OCI-LY7 (cell line): Measurements from ENCODE around the gene ADCY1. TPM values are rescaled to one million over a fixed set of nuclear protein-coding genes. Genes with fewer than 3 reads are reported as not detected.
"Not testable (repeated sequence)": the region's sequence is repeated elsewhere in the genome, so short reads cannot be mapped to it uniquely, and the experiment has no call there.

Experiments
- BruUV-seq: library from RNA; stranded (reverse); fragments of 400-500 nt; replicated peaks from 2 replicates; lab custom pipeline; 2021; lab: Mats Ljungman, UMichigan
- CTCF ChIA-PET: fragments of 300-600 bp; sonication (Branson Sonifier 250); formaldehyde crosslinking; loops from one replicate; lab custom pipeline; 2022; ENCODE audit warnings: antibody characterized with exemption; ENCODE audit not compliant: unreplicated experiment; lab: Charles Lee
- POLR2A ChIA-PET: fragments of 300-600 bp; sonication (Branson Sonifier 250); formaldehyde crosslinking; loops from one replicate; lab custom pipeline; 2022; ENCODE audit warnings: antibody characterized with exemption; lab: Charles Lee
- DNase-seq: peaks from one replicate; pipeline ENCODE4 v3.0.0-alpha.2; 2015; ENCODE audit warnings: low spot score
- H2AFZ ChIP-seq: fragments of 200-600 bp; sonication (generic), shearing (Covaris generic); 2 replicates; pipeline ENCODE4 v1.6.1; 2014; ENCODE audit warnings: mild to moderate bottlenecking, antibody characterized with exemption, low read length, moderate library complexity
- H3K27ac ChIP-seq: fragments of 200-600 bp; sonication (generic); 2 replicates; pipeline ENCODE4 v1.5.1; 2014; ENCODE audit warnings: mixed run types, low read depth, mild to moderate bottlenecking, moderate library complexity, low read length, inconsistent platforms; ENCODE audit not compliant: poor library complexity, severe bottlenecking
- H3K36me3 ChIP-seq: fragments of 200-600 bp; sonication (generic); 2 replicates; pipeline ENCODE4 v1.6.1; 2014; ENCODE audit warnings: mild to moderate bottlenecking, antibody characterized with exemption, low read length, moderate library complexity, mixed read lengths; ENCODE audit not compliant: insufficient read depth
- H3K4me1 ChIP-seq: fragments of 200-600 bp; sonication (generic); 2 replicates; pipeline ENCODE4 v1.5.1; 2014; ENCODE audit warnings: mild to moderate bottlenecking, low read length; ENCODE audit not compliant: insufficient read depth, poor library complexity, severe bottlenecking
- H3K4me2 ChIP-seq: fragments of 200-600 bp; sonication (generic); 2 replicates; pipeline ENCODE4 v1.6.1; 2014; ENCODE audit warnings: mild to moderate bottlenecking, low read length
- H3K4me3 ChIP-seq: fragments of 200-600 bp; sonication (generic); 2 replicates; pipeline ENCODE4 v1.5.1; 2014; ENCODE audit warnings: mild to moderate bottlenecking, low read depth, low read length; ENCODE audit not compliant: poor library complexity, severe bottlenecking
- H3K79me2 ChIP-seq: fragments of 200-600 bp; sonication (generic); 2 replicates; pipeline ENCODE4 v1.6.1; 2016; ENCODE audit warnings: low read depth, mild to moderate bottlenecking, low read length, moderate library complexity, mixed read lengths; ENCODE audit not compliant: insufficient read depth
- H3K9me2 ChIP-seq: fragments of 200-600 bp; sonication (generic); 2 replicates; pipeline ENCODE4 v1.6.1; 2016; ENCODE audit warnings: mild to moderate bottlenecking, low read length, mixed read lengths; ENCODE audit not compliant: insufficient read depth
- H3K9me3 ChIP-seq: fragments of 200-600 bp; sonication (generic); 2 replicates; pipeline ENCODE4 v1.6.1; 2014; ENCODE audit warnings: mild to moderate bottlenecking, mixed run types, low read length, mixed read lengths
- H4K20me1 ChIP-seq: fragments of 200-600 bp; sonication (generic); 2 replicates; pipeline ENCODE4 v1.6.1; 2014; ENCODE audit warnings: mild to moderate bottlenecking, antibody characterized with exemption, low read length, moderate library complexity, mixed read lengths; ENCODE audit not compliant: insufficient read depth
- intact Hi-C: fragments of 100-400 bp; cut with micrococcal nuclease; formaldehyde crosslinking; loops from one replicate; pipeline ENCODE4 v1.10.0; 2022; ENCODE audit not compliant: unreplicated experiment
- total RNA-seq, 2 experiments: library from RNA; depleted of rRNA in 1 of 2; stranded (reverse); fragments of >200 nt in 1 of 2; shearing (Covaris generic) in 1 of 2; gene quantifications; 2 replicates each; pipeline ENCODE4 v1.2.3, GENCODE V29; 2014 to 2022
- TF ChIP-seq, protein P1 (sequence below): fragments of 200-600 bp; sonication (generic); conservative IDR thresholded peaks from 2 replicates; pipeline ENCODE4 v1.5.1; 2014; ENCODE audit warnings: mild to moderate bottlenecking, antibody characterized with exemption, low read length, moderate library complexity, mixed read lengths

Gene ADCY1
- total RNA-seq, 2 experiments from 2014 or later, result 0.13 TPM; not detected in 1

DNA sequence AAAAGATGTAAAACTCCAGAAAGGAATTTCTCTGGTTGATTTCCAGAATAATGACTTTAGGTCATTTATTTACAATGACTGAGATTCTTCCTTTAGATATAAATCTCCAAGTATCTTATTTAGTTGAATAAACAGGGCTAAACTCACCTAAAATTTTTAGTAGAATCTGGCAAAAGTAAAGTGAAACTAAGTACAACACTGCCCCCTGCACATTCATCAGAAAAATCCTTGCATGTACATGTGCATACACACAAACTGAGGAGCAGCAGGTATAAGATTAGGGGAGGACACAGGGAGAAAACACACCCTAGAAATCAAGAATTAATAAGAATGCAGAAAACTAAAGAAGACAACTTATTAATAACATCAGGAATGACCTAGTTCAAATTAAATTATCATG, 174.8 kb downstream of the ADCY1 start:
- POLR2A ChIA-PET, H3K79me2 ChIP-seq, intact Hi-C loops, H3K4me3 ChIP-seq, H3K27ac ChIP-seq, H3K9me3 ChIP-seq, H2AFZ ChIP-seq, BruUV-seq, H3K4me2 ChIP-seq, H3K4me1 ChIP-seq, H3K9me2 ChIP-seq, CTCF ChIA-PET, DNase-seq, H4K20me1 ChIP-seq: not testable (repeated sequence)
- TF ChIP-seq, protein P1, sequence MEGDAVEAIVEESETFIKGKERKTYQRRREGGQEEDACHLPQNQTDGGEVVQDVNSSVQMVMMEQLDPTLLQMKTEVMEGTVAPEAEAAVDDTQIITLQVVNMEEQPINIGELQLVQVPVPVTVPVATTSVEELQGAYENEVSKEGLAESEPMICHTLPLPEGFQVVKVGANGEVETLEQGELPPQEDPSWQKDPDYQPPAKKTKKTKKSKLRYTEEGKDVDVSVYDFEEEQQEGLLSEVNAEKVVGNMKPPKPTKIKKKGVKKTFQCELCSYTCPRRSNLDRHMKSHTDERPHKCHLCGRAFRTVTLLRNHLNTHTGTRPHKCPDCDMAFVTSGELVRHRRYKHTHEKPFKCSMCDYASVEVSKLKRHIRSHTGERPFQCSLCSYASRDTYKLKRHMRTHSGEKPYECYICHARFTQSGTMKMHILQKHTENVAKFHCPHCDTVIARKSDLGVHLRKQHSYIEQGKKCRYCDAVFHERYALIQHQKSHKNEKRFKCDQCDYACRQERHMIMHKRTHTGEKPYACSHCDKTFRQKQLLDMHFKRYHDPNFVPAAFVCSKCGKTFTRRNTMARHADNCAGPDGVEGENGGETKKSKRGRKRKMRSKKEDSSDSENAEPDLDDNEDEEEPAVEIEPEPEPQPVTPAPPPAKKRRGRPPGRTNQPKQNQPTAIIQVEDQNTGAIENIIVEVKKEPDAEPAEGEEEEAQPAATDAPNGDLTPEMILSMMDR, result peak; percentile 43; the same call in 1 of the 2 replicates
- peaks cover 53% of the 10 kb centered on the region for H3K36me3 ChIP-seq

DNA sequence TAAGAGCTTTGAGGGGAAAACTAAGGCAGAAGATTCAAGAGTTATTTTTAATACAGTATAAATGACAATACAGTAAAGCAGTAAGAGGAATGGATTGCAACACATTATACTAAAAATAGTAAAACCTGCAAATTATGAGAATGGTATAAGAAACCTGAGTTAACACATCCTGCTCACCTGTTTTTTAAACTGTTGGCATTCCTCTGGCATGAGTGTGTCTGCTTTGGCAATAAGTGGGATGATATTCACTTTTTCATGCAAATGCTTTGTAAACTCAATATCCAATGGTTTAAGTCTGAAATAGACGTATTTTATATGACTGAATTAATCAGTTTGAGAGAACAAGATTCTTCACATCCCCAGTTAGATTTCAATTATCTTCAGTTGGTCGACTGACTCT, 177.2 kb downstream of the ADCY1 start:
- H3K4me1 ChIP-seq, DNase-seq, H3K9me2 ChIP-seq, H2AFZ ChIP-seq, H3K4me3 ChIP-seq, H3K79me2 ChIP-seq, intact Hi-C loops, H3K9me3 ChIP-seq, POLR2A ChIA-PET, H3K4me2 ChIP-seq, H3K27ac ChIP-seq, BruUV-seq, H4K20me1 ChIP-seq, CTCF ChIA-PET: not testable (repeated sequence)
- peaks cover 47% of the 10 kb centered on the region for H3K36me3 ChIP-seq

DNA sequence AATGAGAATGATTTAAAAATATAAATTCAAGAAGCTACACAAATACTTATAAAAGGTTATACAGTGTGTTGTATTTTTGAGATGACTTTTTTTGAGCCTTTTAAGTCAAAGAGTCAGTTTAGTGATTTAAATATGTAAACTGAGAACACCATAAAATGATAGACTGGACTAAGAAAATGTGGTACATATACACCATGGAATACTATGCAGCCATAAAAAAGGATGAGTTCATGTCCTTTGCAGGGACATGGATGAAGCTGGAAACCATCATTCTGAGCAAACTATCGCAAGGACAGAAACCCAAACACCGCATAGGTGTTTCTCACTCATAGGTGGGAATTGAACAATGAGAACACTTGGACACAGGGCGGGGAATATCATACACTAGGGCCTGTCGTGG, 182.2 kb downstream of the ADCY1 start:
- H3K4me1 ChIP-seq, H3K79me2 ChIP-seq, H4K20me1 ChIP-seq, H3K9me3 ChIP-seq, H3K9me2 ChIP-seq, H3K4me2 ChIP-seq, H2AFZ ChIP-seq, CTCF ChIA-PET, intact Hi-C loops, BruUV-seq, H3K27ac ChIP-seq, H3K4me3 ChIP-seq, DNase-seq: not testable (repeated sequence)
- H3K36me3 ChIP-seq, result peaks cover 35% of the 10 kb centered on the region
- POLR2A ChIA-PET, result interaction anchor here (1.0 kb wide), 1 partner anchor 12 kb away, joined by 3 read pairs; no protein-coding TSS in a partner anchor

DNA sequence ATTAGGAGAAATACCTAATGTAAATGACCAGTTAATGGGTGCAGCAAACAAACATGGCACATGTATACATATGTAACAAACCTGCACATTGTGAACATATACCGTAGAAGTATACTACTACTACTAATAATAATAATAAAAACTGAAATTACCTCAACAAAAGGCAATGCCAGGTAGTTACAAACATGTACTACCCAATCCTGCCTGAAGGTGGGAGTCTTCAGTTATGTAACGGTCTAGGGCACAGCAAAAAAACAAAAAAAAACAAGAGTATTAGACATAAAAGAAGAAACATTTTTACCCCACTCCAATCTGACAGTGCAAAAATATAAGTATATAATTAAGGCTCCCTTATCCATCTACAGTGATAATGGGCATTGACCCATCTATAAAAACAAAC, 182.6 kb downstream of the ADCY1 start:
- BruUV-seq, H2AFZ ChIP-seq, H3K9me3 ChIP-seq, H3K9me2 ChIP-seq, H3K4me2 ChIP-seq, H3K4me3 ChIP-seq, CTCF ChIA-PET, H3K79me2 ChIP-seq, POLR2A ChIA-PET, H4K20me1 ChIP-seq, H3K4me1 ChIP-seq, DNase-seq, H3K27ac ChIP-seq, intact Hi-C loops: not testable (repeated sequence)
- TF ChIP-seq, protein P1, result peak; percentile 57
- H3K36me3 ChIP-seq, result peaks cover 30% of the 10 kb centered on the region

DNA sequence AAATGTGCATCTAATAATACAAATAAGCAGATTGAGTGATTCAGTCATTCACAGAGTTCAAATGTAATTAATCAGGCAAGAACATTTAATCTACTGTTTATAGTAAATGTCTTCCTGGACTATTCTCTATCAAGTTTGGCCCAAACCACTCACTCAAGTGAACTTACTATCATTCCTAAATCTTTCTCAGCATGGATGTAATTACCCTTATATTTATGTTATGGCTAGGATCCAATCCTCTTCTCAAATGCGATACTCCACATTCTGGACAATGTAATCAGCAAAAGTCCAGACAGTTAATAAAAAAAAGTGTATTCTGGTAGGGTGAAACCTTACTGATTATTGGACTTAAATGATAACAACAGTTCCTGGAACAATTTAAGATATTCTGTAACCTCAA, 185.3 kb downstream of the ADCY1 start:
- CTCF ChIA-PET, POLR2A ChIA-PET, H3K79me2 ChIP-seq, H3K27ac ChIP-seq, BruUV-seq, H2AFZ ChIP-seq, H3K9me2 ChIP-seq, H3K4me2 ChIP-seq, DNase-seq, H3K9me3 ChIP-seq, H3K4me3 ChIP-seq, H4K20me1 ChIP-seq, H3K4me1 ChIP-seq, intact Hi-C loops: not testable (repeated sequence)
- peaks cover 23% of the 10 kb centered on the region for H3K36me3 ChIP-seq
